Activated naive CD8-positive, alpha-beta T cell treated with anti-CD3 and anti-CD28 coated beads for 36 hours (primary cell): ENCODE measurements around the gene EHBP1. TPM values are rescaled to one million over a fixed set of nuclear protein-coding genes. Genes with fewer than 3 reads are reported as not detected.

Source experiments
- DNase-seq: peaks from one replicate; pipeline ENCODE4 v3.0.0; 2021
- H3K27ac Mint-ChIP-seq: one replicate; pipeline ENCODE4 v1.8.0; 2022; ENCODE audit warnings: mild to moderate bottlenecking, moderate library complexity, mixed read lengths
- H3K27me3 Mint-ChIP-seq: one replicate; pipeline ENCODE4 v1.8.0; 2022; ENCODE audit warnings: mild to moderate bottlenecking, mixed read lengths
- H3K36me3 Mint-ChIP-seq: one replicate; pipeline ENCODE4 v1.8.0; 2021; ENCODE audit warnings: mild to moderate bottlenecking, mixed read lengths
- H3K4me1 Mint-ChIP-seq: one replicate; pipeline ENCODE4 v1.8.0; 2021; ENCODE audit warnings: mixed read lengths
- H3K4me3 Mint-ChIP-seq: one replicate; pipeline ENCODE4 v1.8.0; 2022; ENCODE audit warnings: mild to moderate bottlenecking, moderate library complexity, mixed read lengths
- H3K9me3 Mint-ChIP-seq: one replicate; pipeline ENCODE4 v1.8.0; 2022; ENCODE audit warnings: mixed read lengths
- total RNA-seq, 2 experiments: library from RNA; stranded (reverse); gene quantifications; one replicate each; pipeline ENCODE4 v1.2.3, GENCODE V29; 2021

EHBP1 gene
- total RNA-seq, 2 experiments from 2014 or later = 25.3 to 28.2 TPM

DNA sequence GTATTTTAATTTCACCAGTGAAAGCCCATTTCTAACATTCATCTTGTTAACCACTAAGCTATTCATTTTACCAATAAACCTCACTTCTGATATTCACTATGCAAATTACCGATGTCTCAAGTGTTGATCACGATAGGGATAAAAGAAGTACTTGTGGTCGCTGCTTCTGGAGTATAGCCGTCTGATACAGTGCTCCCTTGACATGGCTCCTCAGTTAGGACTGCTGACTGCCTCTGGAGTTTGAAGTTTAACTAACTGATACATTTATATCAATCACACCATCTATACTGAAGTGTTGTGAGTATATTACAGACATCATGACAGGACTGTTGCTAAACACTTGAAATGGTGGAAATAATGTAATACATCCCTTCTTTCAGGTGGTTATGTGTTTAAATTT lies 95.6 kb downstream of the EHBP1 start:
- no peaks in the 10 kb centered on the region for H3K27me3 Mint-ChIP-seq
- DNase-seq = no peak
- H3K4me1 Mint-ChIP-seq = peaks cover 26% of the 10 kb centered on the region
- peaks cover 5% of the 10 kb centered on the region for H3K36me3 Mint-ChIP-seq
- peaks cover under 1% of the 10 kb centered on the region for H3K9me3 Mint-ChIP-seq
- H3K4me3 Mint-ChIP-seq = no peak overlapping the region
- H3K27ac Mint-ChIP-seq = no peak overlapping the region

DNA sequence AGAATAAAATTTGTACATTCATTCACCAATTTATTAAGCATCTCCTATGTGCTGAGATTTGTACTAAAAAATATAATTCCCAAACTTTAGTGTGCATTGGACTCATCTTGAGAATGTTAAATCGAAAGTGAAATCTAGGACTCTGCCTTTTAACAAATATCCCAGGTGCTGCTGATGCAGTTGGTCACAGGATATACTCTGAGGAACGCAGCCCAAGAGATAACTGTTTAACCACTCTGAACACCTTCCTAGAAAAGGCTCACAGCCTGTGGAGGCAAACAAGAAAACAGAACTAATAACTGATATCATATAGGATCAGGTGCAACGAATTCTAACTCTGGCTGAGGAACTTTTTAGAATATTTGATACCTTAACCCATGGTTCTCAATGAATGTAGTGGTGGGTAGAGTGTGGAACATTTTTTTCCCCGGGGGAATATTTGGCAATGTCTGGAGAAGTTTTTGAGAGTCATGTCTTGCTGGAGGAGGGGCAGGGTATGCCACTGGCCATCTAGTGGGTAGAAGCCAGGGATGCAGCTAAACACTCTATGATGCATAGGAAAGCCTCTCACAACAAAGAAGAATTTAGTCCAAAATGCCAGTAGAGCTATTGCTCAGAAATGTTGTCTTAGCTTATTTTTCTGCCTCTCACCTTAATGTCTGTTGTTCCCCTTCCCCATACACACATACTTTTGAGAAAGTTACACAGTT lies 96.5 kb downstream of the EHBP1 start:
- H3K36me3 Mint-ChIP-seq = peaks cover 8% of the 10 kb centered on the region
- H3K4me3 Mint-ChIP-seq = peak overlapping the region; percentile 16
- peak overlapping the region; percentile 9 for H3K27ac Mint-ChIP-seq
- no peak for DNase-seq
- H3K4me1 Mint-ChIP-seq = peaks cover 26% of the 10 kb centered on the region
- H3K9me3 Mint-ChIP-seq = peaks cover 2% of the 10 kb centered on the region
- H3K27me3 Mint-ChIP-seq = no peaks in the 10 kb centered on the region

DNA sequence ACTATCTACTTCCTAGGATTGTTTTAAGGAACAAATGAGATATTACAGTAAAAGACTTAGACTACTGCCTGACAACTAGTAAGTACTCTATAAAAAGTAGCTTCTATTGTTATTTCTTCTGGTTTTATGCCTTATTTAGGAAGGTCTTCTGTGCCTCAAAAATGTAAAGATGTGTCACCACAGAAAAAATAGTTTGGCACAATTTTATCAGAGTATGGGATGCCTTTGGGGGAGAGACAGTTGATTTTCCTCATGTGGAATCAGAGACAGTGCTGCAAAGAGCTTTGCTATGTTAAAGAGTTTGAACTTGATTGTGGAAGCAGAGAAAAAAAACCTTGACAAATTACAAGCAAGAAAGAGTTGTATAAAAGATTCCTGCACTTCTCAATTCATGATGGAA lies 98.4 kb downstream of the EHBP1 start:
- no peak for DNase-seq
- H3K4me1 Mint-ChIP-seq = peaks cover 28% of the 10 kb centered on the region
- H3K9me3 Mint-ChIP-seq = peaks cover 7% of the 10 kb centered on the region
- H3K27me3 Mint-ChIP-seq = no peaks in the 10 kb centered on the region
- no peak overlapping the region for H3K27ac Mint-ChIP-seq
- H3K36me3 Mint-ChIP-seq = peaks cover 20% of the 10 kb centered on the region
- H3K4me3 Mint-ChIP-seq = no peak overlapping the region

DNA sequence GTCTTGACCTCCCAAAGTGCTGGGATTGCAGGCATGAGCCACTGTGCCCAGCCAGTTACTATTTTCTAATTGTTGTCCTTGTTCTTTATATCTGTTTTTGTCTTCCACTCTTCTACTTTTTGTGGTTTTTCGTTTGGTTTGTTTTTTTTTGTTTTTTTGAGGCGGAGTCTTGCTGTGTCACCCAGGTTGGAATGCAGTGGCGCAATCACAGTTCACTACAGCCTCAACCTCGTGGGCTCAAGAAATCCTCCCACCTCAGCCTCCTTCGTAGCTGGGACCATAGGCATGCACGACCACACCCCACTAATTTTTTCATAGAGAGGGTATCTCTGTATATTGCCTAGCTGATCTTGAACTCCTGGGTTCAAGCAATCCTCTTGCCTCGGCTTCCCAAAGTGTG lies 100.7 kb downstream of the EHBP1 start:
- peaks cover 20% of the 10 kb centered on the region for H3K36me3 Mint-ChIP-seq
- no peak overlapping the region for H3K27ac Mint-ChIP-seq
- DNase-seq = no peak
- no peaks in the 10 kb centered on the region for H3K27me3 Mint-ChIP-seq
- H3K9me3 Mint-ChIP-seq = peaks cover 7% of the 10 kb centered on the region
- peaks cover 9% of the 10 kb centered on the region for H3K4me1 Mint-ChIP-seq
- H3K4me3 Mint-ChIP-seq = no peak overlapping the region

DNA sequence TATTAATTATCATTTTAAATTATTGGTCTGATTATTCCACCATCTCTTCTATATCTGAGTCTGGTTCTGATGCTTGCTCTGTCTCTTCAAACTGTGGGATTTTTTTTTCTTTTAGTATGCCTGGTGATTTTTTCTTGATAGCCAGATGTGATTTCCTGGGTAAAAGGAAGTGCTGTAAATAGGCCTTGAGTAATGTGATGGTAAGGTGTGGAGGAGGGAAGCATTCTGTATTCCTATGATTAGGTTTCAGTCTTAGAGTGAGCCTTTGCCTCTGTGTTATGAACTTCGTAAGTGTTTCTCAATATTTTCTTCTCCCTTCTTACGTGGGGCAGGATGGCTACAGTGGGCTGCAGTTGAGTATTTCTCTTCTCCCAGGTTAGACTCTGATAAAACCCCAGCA lies 103.0 kb downstream of the EHBP1 start:
- Mint-ChIP-seq H3K27ac (no peak overlapping the region), H3K4me3 (no peak overlapping the region), H3K4me1 (peaks cover 9% of the 10 kb centered on the region), H3K36me3 (peaks cover 24% of the 10 kb centered on the region), H3K9me3 (peaks cover 7% of the 10 kb centered on the region), H3K27me3 (no peaks in the 10 kb centered on the region)
- no peak for DNase-seq

DNA sequence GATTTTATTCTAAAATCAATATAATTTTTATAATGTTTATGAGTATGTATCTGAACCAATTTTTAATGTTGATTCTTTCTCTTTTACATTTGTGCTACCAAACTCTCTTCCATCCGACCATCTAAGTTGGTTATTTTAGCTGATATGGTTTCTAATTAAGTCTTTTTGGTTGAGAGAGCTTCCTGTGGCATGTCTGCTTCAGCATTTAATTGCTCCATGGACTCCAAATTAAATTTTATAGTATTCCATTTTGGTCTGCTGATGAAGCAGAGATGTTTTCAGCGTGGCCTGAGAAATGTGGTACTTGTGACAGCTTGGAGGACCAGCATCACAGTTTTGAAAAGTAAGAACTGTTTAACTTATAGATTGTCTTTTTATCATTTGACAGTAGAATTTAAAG lies 105.6 kb downstream of the EHBP1 start:
- no peaks in the 10 kb centered on the region for H3K27me3 Mint-ChIP-seq
- H3K4me1 Mint-ChIP-seq = peaks cover 16% of the 10 kb centered on the region
- no peak for DNase-seq
- H3K4me3 Mint-ChIP-seq = no peak overlapping the region
- H3K27ac Mint-ChIP-seq = no peak overlapping the region
- peaks cover 18% of the 10 kb centered on the region for H3K36me3 Mint-ChIP-seq
- H3K9me3 Mint-ChIP-seq = peaks cover 7% of the 10 kb centered on the region

DNA sequence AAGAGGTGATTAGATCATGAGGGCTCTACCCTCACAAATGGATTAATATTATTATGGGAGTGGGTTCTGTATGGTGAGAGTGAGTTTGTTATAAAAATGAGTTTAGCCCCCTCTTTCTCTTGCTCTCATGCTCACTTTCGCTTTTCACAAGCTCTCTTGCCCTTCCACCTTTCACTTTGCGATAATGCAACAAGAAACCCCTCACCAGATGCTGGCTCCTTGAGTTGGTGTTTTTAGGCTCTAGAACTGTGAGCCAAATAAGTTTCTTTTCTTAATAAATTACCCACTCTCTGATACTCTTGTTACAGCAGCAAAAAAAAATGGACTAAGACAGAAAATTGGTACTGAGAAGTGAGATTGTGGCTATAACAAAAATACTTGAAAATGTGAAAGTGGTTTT lies 106.5 kb downstream of the EHBP1 start:
- peaks cover 5% of the 10 kb centered on the region for H3K9me3 Mint-ChIP-seq
- H3K27ac Mint-ChIP-seq = no peak overlapping the region
- DNase-seq = no peak
- H3K36me3 Mint-ChIP-seq = peaks cover 16% of the 10 kb centered on the region
- no peaks in the 10 kb centered on the region for H3K27me3 Mint-ChIP-seq
- H3K4me1 Mint-ChIP-seq = peaks cover 16% of the 10 kb centered on the region
- H3K4me3 Mint-ChIP-seq = no peak overlapping the region

DNA sequence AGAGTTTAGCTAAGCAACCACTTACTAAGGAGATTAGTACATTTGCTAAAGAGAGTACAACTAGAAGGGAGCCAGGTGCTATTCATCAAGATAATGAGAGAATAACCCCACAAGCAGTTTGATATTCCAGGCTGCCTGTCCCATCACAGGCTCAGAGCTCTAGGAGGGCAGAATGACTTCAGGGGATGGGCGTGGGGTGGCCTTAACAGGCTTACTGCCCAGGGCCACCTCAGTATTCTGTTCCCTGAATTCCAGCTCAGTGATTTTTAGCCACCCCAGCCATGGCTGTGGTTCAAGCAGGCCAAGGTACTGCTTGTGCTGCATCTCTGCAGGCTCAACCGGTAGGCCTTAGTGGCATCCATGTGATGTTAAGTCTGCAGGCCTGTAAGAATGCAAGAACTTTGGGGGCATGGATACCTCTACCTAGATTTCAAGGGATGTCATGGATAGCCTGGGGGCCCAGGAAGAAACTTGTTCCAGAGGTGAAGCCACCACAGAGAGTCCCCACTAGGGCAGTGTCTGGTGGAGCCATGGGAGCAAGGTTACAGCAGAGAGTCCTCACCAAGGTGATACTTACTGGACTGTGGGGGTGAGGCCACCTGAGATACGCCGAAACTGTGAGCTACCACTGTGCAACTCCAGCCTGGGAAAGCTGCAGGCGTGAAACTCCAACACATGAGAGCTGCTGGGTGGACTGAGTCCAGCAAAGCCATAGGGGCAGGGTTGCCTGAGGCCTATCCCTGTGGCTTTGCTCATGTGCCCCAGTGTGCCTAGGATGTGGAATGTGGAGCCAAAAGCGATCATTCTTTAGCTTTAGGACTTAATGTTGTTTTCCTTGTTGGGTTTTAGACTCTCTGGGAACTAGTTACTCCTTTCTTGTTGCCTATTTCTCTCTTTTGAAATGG lies 107.7 kb downstream of the EHBP1 start:
- no peak overlapping the region for H3K27ac Mint-ChIP-seq
- no peak overlapping the region for H3K4me3 Mint-ChIP-seq
- H3K9me3 Mint-ChIP-seq = peaks cover under 1% of the 10 kb centered on the region
- DNase-seq = no peak
- H3K27me3 Mint-ChIP-seq = no peaks in the 10 kb centered on the region
- H3K4me1 Mint-ChIP-seq = peaks cover 16% of the 10 kb centered on the region
- peaks cover 11% of the 10 kb centered on the region for H3K36me3 Mint-ChIP-seq

DNA sequence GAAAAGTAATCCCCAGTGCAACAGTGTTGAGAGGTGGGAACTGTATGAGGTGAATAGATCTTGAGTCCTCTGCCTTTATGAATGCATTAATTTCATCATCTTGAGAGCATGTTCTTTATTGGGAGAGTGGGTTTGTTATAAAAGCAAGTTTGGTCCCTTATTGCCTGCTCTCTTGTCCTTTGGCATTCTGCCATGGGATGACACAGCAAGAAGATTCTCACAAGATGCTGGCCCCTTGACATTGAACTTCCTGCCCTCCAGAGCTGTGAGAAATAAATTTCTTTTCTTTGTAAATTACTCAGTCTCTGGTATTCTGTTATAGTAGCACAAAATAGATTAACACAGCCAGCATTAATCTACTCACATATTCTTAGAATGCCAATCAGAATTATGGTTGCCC lies 108.6 kb downstream of the EHBP1 start:
- H3K27ac Mint-ChIP-seq = no peak overlapping the region
- no peaks in the 10 kb centered on the region for H3K9me3 Mint-ChIP-seq
- no peaks in the 10 kb centered on the region for H3K27me3 Mint-ChIP-seq
- peaks cover 14% of the 10 kb centered on the region for H3K4me1 Mint-ChIP-seq
- peaks cover 6% of the 10 kb centered on the region for H3K36me3 Mint-ChIP-seq
- no peak for DNase-seq
- H3K4me3 Mint-ChIP-seq = no peak overlapping the region

DNA sequence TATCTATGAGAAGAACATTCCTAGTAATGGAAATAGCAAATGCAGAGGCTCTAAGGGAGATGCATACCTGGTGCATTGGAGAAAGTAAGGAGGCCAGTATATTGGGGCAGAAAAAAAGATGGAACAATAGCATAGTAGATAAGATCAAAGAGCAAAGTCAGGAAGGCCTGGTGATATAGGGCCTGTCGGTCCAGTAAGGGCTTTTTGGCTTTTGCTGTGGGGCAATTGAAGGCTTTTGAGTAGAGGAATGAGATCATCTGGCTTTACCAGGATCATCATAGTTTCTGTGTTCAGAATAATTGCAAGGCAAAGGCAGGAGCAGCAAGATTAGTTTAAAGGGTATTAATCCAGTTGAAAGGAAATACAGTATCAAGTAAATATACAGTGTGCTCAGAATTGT lies 111.8 kb downstream of the EHBP1 start:
- Mint-ChIP-seq H3K27ac (no peak overlapping the region), H3K27me3 (no peaks in the 10 kb centered on the region), H3K4me1 (peaks cover 10% of the 10 kb centered on the region), H3K4me3 (no peak overlapping the region), H3K36me3 (peaks cover 5% of the 10 kb centered on the region), H3K9me3 (no peaks in the 10 kb centered on the region)
- DNase-seq = no peak

DNA sequence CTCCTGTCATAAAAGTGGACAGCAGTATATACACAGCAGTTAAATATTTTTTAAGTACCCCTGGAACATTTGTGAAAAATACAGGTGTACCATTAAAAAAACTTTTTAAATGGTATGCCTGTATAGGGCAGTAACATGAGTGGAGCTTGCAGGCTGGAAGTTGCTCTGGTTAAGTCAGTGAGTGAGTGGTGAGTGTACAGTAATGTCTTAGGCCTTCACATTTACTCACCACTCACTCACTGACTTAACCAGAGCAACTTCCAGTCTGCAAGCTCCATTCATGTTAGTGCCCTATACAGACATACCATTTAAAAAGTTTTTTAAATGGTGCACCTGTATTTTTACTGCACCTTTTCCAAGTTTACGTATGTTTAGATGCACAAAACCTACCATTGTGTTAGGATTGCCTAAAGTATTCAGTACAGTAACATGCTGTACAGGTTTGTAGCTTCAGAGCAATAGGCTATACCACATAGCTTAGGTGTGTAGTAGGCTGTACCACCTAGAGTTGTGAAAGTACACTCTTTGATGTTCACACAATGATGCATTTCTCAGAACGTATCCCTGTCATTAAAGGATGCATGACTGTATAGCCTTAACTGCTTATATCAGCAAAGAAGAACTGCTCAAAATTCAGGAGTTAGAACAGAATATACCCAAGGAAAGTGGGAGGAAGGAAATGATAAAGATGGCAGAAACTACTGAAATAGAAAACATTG lies 112.6 kb downstream of the EHBP1 start:
- Mint-ChIP-seq H3K27me3 (no peaks in the 10 kb centered on the region), H3K27ac (no peak overlapping the region), H3K4me1 (peaks cover 7% of the 10 kb centered on the region), H3K9me3 (no peaks in the 10 kb centered on the region), H3K36me3 (peaks cover 2% of the 10 kb centered on the region), H3K4me3 (no peak overlapping the region)
- no peak for DNase-seq

DNA sequence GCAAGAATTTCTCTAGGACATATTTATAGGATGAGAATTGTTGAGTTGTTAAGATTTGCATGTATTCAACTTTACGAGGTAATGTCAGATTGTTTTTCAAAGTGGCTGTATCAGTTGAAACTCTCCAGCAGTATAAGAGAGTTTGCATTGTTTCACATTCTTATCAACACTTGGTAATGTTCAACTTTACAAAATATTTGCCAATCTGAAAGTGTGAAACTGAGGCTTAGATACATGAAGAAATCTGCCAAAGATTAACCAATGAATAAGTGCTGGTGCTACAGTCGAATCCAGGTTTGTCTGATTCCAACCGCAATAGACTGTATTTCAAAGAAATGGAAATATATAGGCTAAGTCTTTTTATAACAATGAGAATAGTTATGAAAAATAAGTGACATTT lies 117.0 kb downstream of the EHBP1 start:
- Mint-ChIP-seq H3K27ac (no peak overlapping the region), H3K27me3 (no peaks in the 10 kb centered on the region), H3K4me3 (no peak overlapping the region), H3K36me3 (peaks cover 20% of the 10 kb centered on the region), H3K9me3 (no peaks in the 10 kb centered on the region), H3K4me1 (no peaks in the 10 kb centered on the region)
- DNase-seq = no peak

DNA sequence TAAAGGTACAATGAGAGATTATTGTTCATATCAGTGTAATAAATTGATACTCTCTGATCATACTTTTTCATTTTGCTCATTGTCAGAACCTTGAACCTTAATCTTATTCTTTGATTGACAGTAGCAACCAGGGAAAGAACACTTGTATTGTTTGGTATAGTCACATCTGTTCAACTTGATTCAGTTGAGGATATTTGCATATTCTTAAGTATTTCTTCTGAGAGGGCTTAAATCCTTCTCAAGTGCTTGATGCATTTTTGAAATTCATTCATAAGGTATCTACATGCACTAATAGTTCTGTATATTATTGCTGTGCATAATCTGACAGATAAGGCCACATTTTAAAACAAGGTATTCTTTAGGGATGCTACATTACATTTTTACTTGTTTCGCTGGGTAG lies 118.9 kb downstream of the EHBP1 start:
- Mint-ChIP-seq H3K27me3 (no peaks in the 10 kb centered on the region), H3K4me3 (no peak overlapping the region), H3K4me1 (no peaks in the 10 kb centered on the region), H3K9me3 (no peaks in the 10 kb centered on the region), H3K27ac (no peak overlapping the region), H3K36me3 (peaks cover 32% of the 10 kb centered on the region)
- DNase-seq = no peak

DNA sequence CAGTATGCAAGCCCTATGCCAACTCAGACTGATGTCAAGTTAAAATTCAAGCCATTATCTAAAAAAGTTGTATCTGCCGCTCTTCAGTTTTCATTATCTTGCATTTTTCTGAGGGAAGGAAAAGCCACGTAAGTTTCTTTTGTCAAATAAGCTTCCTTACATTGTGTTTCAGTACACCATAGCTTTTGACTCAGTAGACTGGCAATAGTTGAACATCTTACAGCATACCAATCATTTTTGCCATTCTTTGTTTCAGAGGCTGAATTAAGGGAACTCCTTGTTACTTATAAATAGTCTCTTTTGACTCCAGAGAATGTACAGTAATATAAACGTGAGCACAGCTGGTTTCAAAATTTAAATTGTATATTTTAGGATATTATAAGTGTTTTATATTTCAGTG lies 120.6 kb downstream of the EHBP1 start:
- no peak for DNase-seq
- H3K4me1 Mint-ChIP-seq = no peaks in the 10 kb centered on the region
- H3K36me3 Mint-ChIP-seq = peaks cover 43% of the 10 kb centered on the region
- H3K9me3 Mint-ChIP-seq = peaks cover 2% of the 10 kb centered on the region
- H3K4me3 Mint-ChIP-seq = no peak overlapping the region
- no peaks in the 10 kb centered on the region for H3K27me3 Mint-ChIP-seq
- H3K27ac Mint-ChIP-seq = no peak overlapping the region

DNA sequence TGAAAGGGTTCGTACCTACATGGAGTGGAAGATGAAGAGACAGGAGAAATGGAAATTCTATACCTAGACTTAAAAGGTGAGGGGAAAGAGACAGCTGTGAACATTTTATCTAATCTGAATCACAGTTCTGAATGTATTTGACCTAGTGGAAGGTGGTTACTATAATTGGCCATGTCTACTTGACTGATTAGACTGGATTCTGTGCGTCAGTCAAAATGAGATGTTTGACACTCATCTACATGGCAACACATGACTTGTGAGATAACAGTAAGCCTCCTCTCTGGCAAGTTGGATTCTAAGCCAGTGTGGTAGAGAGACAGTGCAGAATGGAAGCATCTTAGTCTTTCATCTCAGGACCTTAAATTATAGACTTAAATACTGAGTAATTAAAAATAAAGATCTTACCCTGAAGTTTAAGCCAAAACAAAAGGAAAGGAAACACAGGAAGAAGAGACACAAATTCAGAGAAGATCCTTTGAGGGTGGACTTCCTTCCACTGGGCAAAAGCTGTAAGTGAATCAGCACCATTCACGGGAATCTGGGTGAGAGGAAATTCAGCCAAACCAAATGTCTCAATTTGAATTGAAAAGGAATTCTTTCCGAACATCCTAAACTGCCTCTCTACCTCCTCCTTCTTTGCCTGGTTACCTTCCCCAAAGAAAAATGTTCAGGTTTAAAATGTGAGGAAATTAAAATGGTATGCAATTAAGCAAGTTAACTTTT lies 121.6 kb downstream of the EHBP1 start:
- Mint-ChIP-seq H3K36me3 (peaks cover 46% of the 10 kb centered on the region), H3K4me1 (no peaks in the 10 kb centered on the region), H3K9me3 (peaks cover 2% of the 10 kb centered on the region), H3K27me3 (no peaks in the 10 kb centered on the region), H3K27ac (no peak overlapping the region), H3K4me3 (no peak overlapping the region)
- DNase-seq = no peak
